K562 (cell line): ENCODE measurements around the gene ZNRF1. TPM values are rescaled to one million over a fixed set of nuclear protein-coding genes. Genes with fewer than 3 reads are reported as not detected.

Source experiments
- ATAC-seq: fragments of 200-7000 bp; cut with Tn5 transposase; 3 replicates; pipeline ENCODE4 v1.9.1; 2020; ENCODE audit warnings: moderate library complexity
- BruUV-seq: library from RNA; stranded (reverse); fragments of 400-500 nt; replicated peaks from 2 replicates; lab custom pipeline; 2021; lab: Mats Ljungman, UMichigan
- CTCF ChIA-PET: fragments of 300-600 bp; formaldehyde crosslinking; extraction: SDS; loops from one replicate; lab custom pipeline; 2021; ENCODE audit warnings: low intra/inter-chr PET ratio; lab: Yijun Ruan, JAX
- POLR2A ChIA-PET: fragments of 300-600, 350-650 bp; sonication (Branson Sonifier 250); formaldehyde crosslinking; extraction: SDS; loops from one replicate; lab custom pipeline; 2021; ENCODE audit warnings: antibody characterized with exemption, inconsistent platforms; lab: Yijun Ruan, JAX
- DNase-seq, 4 experiments: peaks; one replicate each; pipeline versions ENCODE4 v3.0.0 to v3.0.0-alpha.2; 2011 to 2018; ENCODE audit warnings: low spot score in 3 of 4, mixed read lengths in 3 of 4; ENCODE audit errors: extremely low read depth in 1 of 4
- FAIRE-seq: peaks from 2 replicates; lab custom pipeline; 2011; peaks lifted over from hg19 to GRCh38; lab: Jason Lieb, UNC
- H2AFZ ChIP-seq: 2 replicates; pipeline ENCODE4 v1.6.0; 2011; ENCODE audit warnings: low read depth, low read length, control low read depth, inconsistent platforms
- H3K27ac ChIP-seq: fragments of 200-600 bp; 3 replicates; pipeline ENCODE4 v1.8.0; 2011; ENCODE audit warnings: low read depth, mild to moderate bottlenecking, control low read depth, inconsistent platforms, low read length, moderate library complexity, mixed read lengths; ENCODE audit errors: extremely low read depth
- H3K27me3 ChIP-seq, 2 experiments: fragments of 300-600 bp in 1 of 2; 2 replicates in 1 of 2; 3 replicates in 1 of 2; pipeline versions ENCODE4 v1.6.0 to v1.8.0; 2011; ENCODE audit warnings: inconsistent platforms in 2 of 2, low read length in 2 of 2, mild to moderate bottlenecking in 1 of 2, mixed read lengths in 1 of 2, moderate library complexity in 1 of 2; ENCODE audit not compliant: control insufficient read depth in 2 of 2, insufficient read depth in 2 of 2
- H3K36me3 ChIP-seq: fragments of 300-600 bp; 3 replicates; pipeline ENCODE4 v1.8.0; 2011; ENCODE audit warnings: mild to moderate bottlenecking, low read length, inconsistent platforms; ENCODE audit not compliant: control insufficient read depth, insufficient read depth
- H3K4me1 ChIP-seq, 2 experiments: fragments of 200-600 bp in 1 of 2; replicated peaks in 1 of 2; 2 replicates in 1 of 2; 3 replicates in 1 of 2; pipeline versions ENCODE4 v1.5.1 to v1.8.0; 2011; ENCODE audit warnings: inconsistent platforms in 2 of 2, low read length in 2 of 2, mild to moderate bottlenecking in 1 of 2, mixed read lengths in 1 of 2, moderate library complexity in 1 of 2; ENCODE audit not compliant: control insufficient read depth in 2 of 2, insufficient read depth in 2 of 2
- H3K4me2 ChIP-seq: 2 replicates; pipeline ENCODE4 v1.6.1; 2011; ENCODE audit warnings: low read length, control low read depth, inconsistent platforms, mixed read lengths; ENCODE audit not compliant: insufficient read depth
- H3K4me3 ChIP-seq: fragments of 200-600 bp; sonication (generic), shearing (Covaris generic); 2 replicates; pipeline ENCODE4 v1.5.1; 2016; ENCODE audit warnings: control low read depth, inconsistent platforms
- H3K79me2 ChIP-seq: fragments of 200-600 bp; 3 replicates; pipeline ENCODE4 v1.8.0; 2011; ENCODE audit warnings: low read length, inconsistent platforms; ENCODE audit not compliant: control insufficient read depth, insufficient read depth
- H3K9ac ChIP-seq, 2 experiments: 2 replicates each; pipeline versions ENCODE4 v1.6.0 to v1.6.1; 2011; ENCODE audit warnings: low read depth in 2 of 2, low read length in 2 of 2, control low read depth in 1 of 2, inconsistent platforms in 1 of 2, mild to moderate bottlenecking in 1 of 2, mixed read lengths in 1 of 2; ENCODE audit not compliant: insufficient read depth in 1 of 2
- H3K9me1 ChIP-seq: one replicate; pipeline ENCODE4 v1.6.0; 2011; ENCODE audit warnings: inconsistent platforms, mild to moderate bottlenecking, low read length, moderate library complexity; ENCODE audit not compliant: control insufficient read depth, insufficient read depth
- H3K9me3 ChIP-seq: replicated peaks from 2 replicates; pipeline ENCODE4 v1.5.1; 2011; ENCODE audit warnings: low read depth, low read length, inconsistent platforms; ENCODE audit not compliant: control insufficient read depth, insufficient read depth
- H4K20me1 ChIP-seq: replicated peaks from 2 replicates; pipeline ENCODE4 v1.6.1; 2011; ENCODE audit warnings: low read length, inconsistent platforms, mixed read lengths; ENCODE audit not compliant: control insufficient read depth, insufficient read depth
- FOXA3 ChIP-seq, 2 experiments: fragments of 450-650 bp in 1 of 2; sonication (generic) in 1 of 2; formaldehyde crosslinking; IDR thresholded peaks in 1 of 2; conservative IDR thresholded peaks in 1 of 2; 2 replicates each; pipeline versions ENCODE4 v1.4.0 to v1.8.0; 2020 to 2022; ENCODE audit warnings: mild to moderate bottlenecking in 2 of 2, missing genetic modification reagents in 1 of 2
- FOXK1 ChIP-seq: sonication (generic); formaldehyde crosslinking; IDR thresholded peaks from 2 replicates; pipeline ENCODE4 v1.8.0; 2022; ENCODE audit warnings: missing genetic modification reagents, mild to moderate bottlenecking, borderline replicate concordance
- JUN ChIP-seq, 2 experiments: sonication (generic) in 1 of 2; formaldehyde crosslinking in 1 of 2; IDR thresholded peaks; 2 replicates each; pipeline versions ENCODE4 v1.6.1 to v1.8.0; 2012 to 2022; ENCODE audit warnings: borderline replicate concordance in 2 of 2, mild to moderate bottlenecking in 2 of 2, improper control_type of control experiment in 1 of 2, low read depth in 1 of 2, low read length in 1 of 2, missing genetic modification reagents in 1 of 2
- MCM3 ChIP-seq: fragments of 450-650 bp; IDR thresholded peaks from 2 replicates; pipeline ENCODE4 v1.6.1; 2016
- MITF ChIP-seq: IDR thresholded peaks from 2 replicates; pipeline ENCODE4 v1.6.1; 2014; ENCODE audit warnings: antibody characterized with exemption
- NCOA1 ChIP-seq: fragments of 450-650 bp; IDR thresholded peaks from 2 replicates; pipeline ENCODE4 v1.6.1; 2016; ENCODE audit warnings: low read depth
- NFE2 ChIP-seq: IDR thresholded peaks from 2 replicates; pipeline ENCODE4 v1.6.1; 2014; ENCODE audit warnings: antibody characterized with exemption, low read depth
- NFXL1 ChIP-seq: fragments of 450-650 bp; formaldehyde crosslinking; IDR thresholded peaks from 2 replicates; pipeline ENCODE4 v1.4.0; 2021; ENCODE audit warnings: mild to moderate bottlenecking
- NR4A1 ChIP-seq, 2 experiments: fragments of 250-450 bp in 1 of 2; fragments of 450-650 bp in 1 of 2; sonication (Bioruptor Pico) in 1 of 2; IDR thresholded peaks; 2 replicates each; pipeline versions ENCODE4 v1.4.0 to v1.6.1; 2016 to 2020; ENCODE audit warnings: mild to moderate bottlenecking in 2 of 2, missing compliant biosample characterization in 1 of 2, missing genetic modification characterization in 1 of 2, moderate library complexity in 1 of 2
- SAFB ChIP-seq: fragments of 200-400 bp; formaldehyde crosslinking; IDR thresholded peaks from 2 replicates; pipeline ENCODE4 v1.6.1; 2017; ENCODE audit warnings: low read depth, low read length, borderline replicate concordance
- SNIP1 ChIP-seq: fragments of 450-650 bp; IDR thresholded peaks from 2 replicates; pipeline ENCODE4 v1.7.1; 2017; ENCODE audit warnings: low read depth, mild to moderate bottlenecking
- USF1 ChIP-seq: sonication (generic); formaldehyde crosslinking; IDR thresholded peaks from 2 replicates; pipeline ENCODE4 v1.9.0; 2022; ENCODE audit warnings: mild to moderate bottlenecking, missing genetic modification reagents
- YY1 ChIP-seq, 3 experiments: IDR thresholded peaks; 2 replicates each; pipeline ENCODE4 v1.6.1; 2011; ENCODE audit warnings: low read length in 2 of 3, mild to moderate bottlenecking in 2 of 3, moderate library complexity in 2 of 3, borderline replicate concordance in 1 of 3, control low read depth in 1 of 3, low read depth in 1 of 3; ENCODE audit not compliant: insufficient read depth in 3 of 3, insufficient replicate concordance in 2 of 3, control insufficient read depth in 1 of 3, insufficient read length in 1 of 3; ENCODE audit errors: extremely low read depth in 1 of 3
- ZBTB7A ChIP-seq: IDR thresholded peaks from 2 replicates; pipeline ENCODE4 v1.6.1; 2011; ENCODE audit warnings: low read depth, mild to moderate bottlenecking, low read length, moderate library complexity, borderline replicate concordance; ENCODE audit not compliant: control insufficient read depth
- ZC3H4 ChIP-seq: sonication (generic); formaldehyde crosslinking; IDR thresholded peaks from 2 replicates; pipeline ENCODE4 v1.9.0; 2021; ENCODE audit warnings: missing genetic modification reagents, borderline replicate concordance
- ZNF253 ChIP-seq: fragments of 250-450 bp; sonication (Bioruptor Pico); conservative IDR thresholded peaks from 2 replicates; pipeline ENCODE4 v1.6.1; 2021; ENCODE audit warnings: mild to moderate bottlenecking
- ZNF780A ChIP-seq: fragments of 250-450 bp; sonication (Bioruptor Pico); IDR thresholded peaks from 2 replicates; pipeline ENCODE4 v1.5.0; 2021; ENCODE audit warnings: mild to moderate bottlenecking
- WGBS: fragments of 100-300 bp; shearing (Covaris generic); methylation state at CpG from one replicate; pipeline ENCODE4 v1.1.6; 2016; ENCODE audit warnings: low coverage, mixed read lengths; ENCODE audit not compliant: insufficient coverage; ENCODE audit errors: missing lambda C conversion rate; 5-methylcytosine and 5-hydroxymethylcytosine counted together
- in situ Hi-C: fragments of 300-500 bp; cut with MboI; formaldehyde crosslinking; loops from 4 replicates; pipeline ENCODE4 v1.15.0; 2018; ENCODE audit warnings: inconsistent platforms, mixed read lengths
- intact Hi-C: fragments of 100-400 bp; cut with micrococcal nuclease; formaldehyde crosslinking; loops from 2 replicates; pipeline ENCODE4 v1.14.2; 2022
- polyA plus RNA-seq, 8 experiments: library from polyadenylated mRNA; depleted of rRNA in 4 of 8; stranded (reverse) in 5 of 8; unstranded in 3 of 8; fragments of >200 nt; fragmentation: Nextera tagmentation in 2 of 8; fragmentation: Illumina TruSeq in 1 of 8; extraction: Ambion mirVana in 2 of 8; extraction: Trizol in 1 of 8; gene quantifications; 2 replicates each; pipeline versions ENCODE4 v1.2.1 to v1.2.3, GENCODE V29; 2011 to 2014; ENCODE audit warnings: inconsistent platforms in 1 of 8, missing spikeins in 1 of 8
- total RNA-seq, 7 experiments: library from RNA; depleted of rRNA in 6 of 7; stranded (reverse); fragments of >200 nt in 6 of 7; fragmentation: Illumina TruSeq in 2 of 7; extraction: Trizol in 2 of 7; gene quantifications; 2 replicates each; pipeline versions ENCODE4 v1.2.1 to v1.2.3, GENCODE V29; 2011 to 2021; ENCODE audit warnings: low replicate concordance in 1 of 7

Gene ZNRF1
- total and polyA plus RNA-seq, 9 of the 15 experiments (the other 6 are each of a cell fraction or from before 2014, with no cell fraction given): 9.5 to 37.7 (median 20.0) TPM

- Histone ChIP-seq H3K4me1 (peaks cover 7 to 13% of the 10 kb centered on the region in 2 experiments), H3K27ac (no peak overlapping the region), H2AFZ (no peak overlapping the region), H3K4me3 (no peak overlapping the region), H3K27me3 (no peaks in the 10 kb centered on the region), H3K9me3 (no peaks in the 10 kb centered on the region), H3K79me2 (peaks cover 48% of the 10 kb centered on the region), H3K9ac (no peak overlapping the region), H3K36me3 (peaks cover 29% of the 10 kb centered on the region), H3K4me2 (no peak overlapping the region), H4K20me1 (0 out of 2 replicates have a peak, but pooled peaks cover 8% of the 10 kb centered on the region), H3K9me1 (no peaks in the 10 kb centered on the region)
- 85% methylated on average over 1 of the region's 1 CpG for WGBS
- in situ Hi-C loops (no loop called here), intact Hi-C loops (no loop called here)
- POLR2A ChIA-PET: no interaction called here
- CTCF ChIA-PET: no interaction called here
- no TSS peak for BruUV-seq
- DNase-seq: no peak
- TF ChIP-seq NR4A1 (CRISPR knock-in tag; IDR thresholded peaks at IDR 0.05) (no peak), NR4A1 (tag; IDR thresholded peaks at IDR 0.05) (no peak), FOXA3 (CRISPR knock-in tag; conservative IDR thresholded peaks at IDR 0.05 in 1 of 2, IDR thresholded peaks at IDR 0.05 in 1 of 2) (no peak), ZNF780A (CRISPR knock-in tag) (no peak), ZC3H4 (CRISPR knock-in tag) (no peak), MCM3 (no peak), JUN (IDR thresholded peaks at IDR 0.05; ENCODE audit: borderline replicate concordance, low read depth, low read length) (no peak), JUN (CRISPR knock-in tag; IDR thresholded peaks at IDR 0.05; ENCODE audit: borderline replicate concordance) (no peak), SNIP1 (no peak), NCOA1 (no peak), NFE2 (no peak), NFXL1 (CRISPR knock-in tag) (no peak), USF1 (no peak), SAFB (no peak), FOXK1 (no peak), ZNF253 (CRISPR knock-in tag) (no peak), ZBTB7A (no peak), YY1 (IDR thresholded peaks at IDR 0.05; ENCODE audit: borderline replicate concordance in 1 of 3, control insufficient read depth in 1 of 3, extremely low read depth in 1 of 3, insufficient read depth in 3 of 3, insufficient read length in 1 of 3, insufficient replicate concordance in 2 of 3, low read depth in 1 of 3, low read length in 2 of 3) (no peak), MITF (no peak)
- ATAC-seq: no peak
- FAIRE-seq: no peak
Measured at GRCh38 chr16:74982256-74982655, 16.6 kb upstream of the ZNRF1 start.
